IMR-90 (cell line): Measurements from ENCODE around the gene TIPARP. TPM values are rescaled to one million over a fixed set of nuclear protein-coding genes. Genes with fewer than 3 reads are reported as not detected.

Source experiments
- ATAC-seq: fragments of 200-7000 bp; cut with Tn5 transposase; 2 replicates; pipeline ENCODE4 v1.9.1; 2020; ENCODE audit warnings: low read depth, mild to moderate bottlenecking, moderate library complexity
- BruUV-seq: library from RNA; stranded (reverse); fragments of 400-500 nt; replicated peaks from 2 replicates; lab custom pipeline; 2021; lab: Mats Ljungman, UMichigan
- CTCF ChIA-PET: fragments of 300-600 bp; formaldehyde crosslinking; extraction: SDS; loops from one replicate; lab custom pipeline; 2021; ENCODE audit warnings: antibody characterized with exemption; lab: Yijun Ruan, JAX
- POLR2A ChIA-PET: fragments of 300-600 bp; sonication (Branson Sonifier 250); formaldehyde crosslinking; loops from one replicate; lab custom pipeline; 2022; ENCODE audit warnings: antibody characterized with exemption; ENCODE audit not compliant: unreplicated experiment; lab: Charles Lee
- DNase-seq: peaks from one replicate; pipeline ENCODE4 v3.0.0; 2013
- H2AFZ ChIP-seq: replicated peaks from 2 replicates; pipeline ENCODE3; 2013; ENCODE audit warnings: low read length, mild to moderate bottlenecking; ENCODE audit not compliant: poor library complexity
- H2AK5ac ChIP-seq: 2 replicates; pipeline ENCODE4 v1.6.1; 2013; ENCODE audit warnings: low read depth, low read length, inconsistent platforms
- H2AK9ac ChIP-seq: replicated peaks from 2 replicates; pipeline ENCODE3; 2013; ENCODE audit warnings: mild to moderate bottlenecking, low read depth, low read length, moderate library complexity; ENCODE audit not compliant: poor library complexity
- H2BK120ac ChIP-seq: 2 replicates; pipeline ENCODE4 v1.6.1; 2013; ENCODE audit warnings: low read depth, low read length, inconsistent platforms
- H2BK15ac ChIP-seq: 3 replicates; pipeline ENCODE4 v1.6.1; 2013; ENCODE audit warnings: low read depth, low read length, inconsistent platforms
- H2BK20ac ChIP-seq: 2 replicates; pipeline ENCODE4 v1.6.1; 2013; ENCODE audit warnings: low read depth, mild to moderate bottlenecking, inconsistent platforms, low read length, moderate library complexity
- H2BK5ac ChIP-seq: 2 replicates; pipeline ENCODE4 v1.6.1; 2013; ENCODE audit warnings: mild to moderate bottlenecking, low read depth, low read length, inconsistent platforms; ENCODE audit not compliant: poor library complexity, severe bottlenecking
- H3K14ac ChIP-seq: replicated peaks from 2 replicates; pipeline ENCODE4 v1.6.1; 2013; ENCODE audit warnings: low read depth, low read length, inconsistent platforms
- H3K18ac ChIP-seq: 2 replicates; pipeline ENCODE4 v1.6.1; 2013; ENCODE audit warnings: low read depth, low read length, control low read depth
- H3K23ac ChIP-seq: 2 replicates; pipeline ENCODE4 v1.6.1; 2013; ENCODE audit warnings: low read depth, low read length, inconsistent platforms
- H3K27ac ChIP-seq: 2 replicates; pipeline ENCODE4 v1.5.1; 2013; ENCODE audit warnings: mild to moderate bottlenecking, control low read depth, low read length; ENCODE audit not compliant: insufficient read depth
- H3K27me3 ChIP-seq: 2 replicates; pipeline ENCODE4 v1.6.1; 2013; ENCODE audit warnings: low read length; ENCODE audit not compliant: control insufficient read depth, insufficient read depth
- H3K36me3 ChIP-seq: 2 replicates; pipeline ENCODE4 v1.6.1; 2013; ENCODE audit warnings: low read length, mixed read lengths; ENCODE audit not compliant: control insufficient read depth, insufficient read depth
- H3K4ac ChIP-seq: 2 replicates; pipeline ENCODE4 v1.6.1; 2013; ENCODE audit warnings: low read depth, low read length, inconsistent platforms
- H3K4me1 ChIP-seq: 2 replicates; pipeline ENCODE4 v1.6.1; 2013; ENCODE audit warnings: low read length, mixed read lengths; ENCODE audit not compliant: control insufficient read depth, insufficient read depth
- H3K4me2 ChIP-seq: 2 replicates; pipeline ENCODE4 v1.6.1; 2013; ENCODE audit warnings: low read depth, mild to moderate bottlenecking, control low read depth, low read length, moderate library complexity
- H3K4me3 ChIP-seq: 2 replicates; pipeline ENCODE4 v1.5.1; 2013; ENCODE audit warnings: low read depth, mild to moderate bottlenecking, control low read depth, low read length, moderate library complexity; ENCODE audit not compliant: insufficient read depth
- H3K56ac ChIP-seq: 2 replicates; pipeline ENCODE4 v1.6.1; 2013; ENCODE audit warnings: low read length, inconsistent platforms; ENCODE audit not compliant: insufficient read depth; ENCODE audit errors: extremely low read depth
- H3K79me1 ChIP-seq, 2 experiments: 2 replicates each; pipeline ENCODE4 v1.6.1; 2013; ENCODE audit warnings: low read length in 2 of 2, inconsistent platforms in 1 of 2, low read depth in 1 of 2
- H3K9ac ChIP-seq: 2 replicates; pipeline ENCODE4 v1.6.1; 2013; ENCODE audit warnings: low read depth, low read length, control low read depth
- H3K9me1 ChIP-seq: 2 replicates; pipeline ENCODE4 v1.6.1; 2013; ENCODE audit warnings: low read length, inconsistent platforms; ENCODE audit not compliant: insufficient read depth
- H3K9me3 ChIP-seq: 2 replicates; pipeline ENCODE4 v1.6.1; 2013; ENCODE audit warnings: low read length; ENCODE audit not compliant: control insufficient read depth, insufficient read depth
- H4K20me1 ChIP-seq: 2 replicates; pipeline ENCODE4 v1.6.1; 2013; ENCODE audit warnings: low read length, inconsistent platforms; ENCODE audit not compliant: insufficient read depth
- H4K5ac ChIP-seq: 2 replicates; pipeline ENCODE4 v1.6.1; 2013; ENCODE audit warnings: mild to moderate bottlenecking, low read depth, low read length, control low read depth
- H4K8ac ChIP-seq, 2 experiments: 2 replicates each; pipeline ENCODE4 v1.6.1; 2013; ENCODE audit warnings: low read depth in 2 of 2, low read length in 2 of 2, control low read depth in 1 of 2, inconsistent platforms in 1 of 2
- H4K91ac ChIP-seq: 2 replicates; pipeline ENCODE4 v1.6.1; 2013; ENCODE audit warnings: low read depth, low read length, inconsistent platforms; ENCODE audit not compliant: insufficient read depth
- BHLHE40 ChIP-seq: fragments of 150-350 bp; IDR thresholded peaks from 2 replicates; pipeline ENCODE4 v1.6.1; 2016; ENCODE audit warnings: mild to moderate bottlenecking, low read depth, low read length
- CEBPB ChIP-seq: IDR thresholded peaks from 2 replicates; pipeline ENCODE4 v1.6.1; 2012; ENCODE audit warnings: low read depth, low read length, improper control_type of control experiment
- CHD1 ChIP-seq: IDR thresholded peaks from 2 replicates; pipeline ENCODE4 v1.6.1; 2012; ENCODE audit warnings: low read depth, low read length, improper control_type of control experiment
- FOS ChIP-seq: fragments of 150-350 bp; IDR thresholded peaks from 2 replicates; pipeline ENCODE4 v1.6.1; 2016; ENCODE audit warnings: low read depth, low read length
- MAFK ChIP-seq: IDR thresholded peaks from 2 replicates; pipeline ENCODE4 v1.6.1; 2012; ENCODE audit warnings: low read depth, low read length, improper control_type of control experiment
- MAZ ChIP-seq: IDR thresholded peaks from 2 replicates; pipeline ENCODE4 v1.6.1; 2012; ENCODE audit warnings: low read depth, mild to moderate bottlenecking, low read length, improper control_type of control experiment, moderate library complexity, borderline replicate concordance
- MXI1 ChIP-seq: IDR thresholded peaks from 2 replicates; pipeline ENCODE4 v1.6.1; 2012; ENCODE audit warnings: low read depth, mild to moderate bottlenecking, low read length, moderate library complexity, borderline replicate concordance
- NFE2L2 ChIP-seq: fragments of 150-350 bp; IDR thresholded peaks from 2 replicates; pipeline ENCODE4 v1.6.1; 2016; ENCODE audit warnings: low read depth, mild to moderate bottlenecking, low read length
- RAD21 ChIP-seq: IDR thresholded peaks from 2 replicates; pipeline ENCODE4 v1.6.1; 2012; ENCODE audit warnings: low read length, improper control_type of control experiment
- RCOR1 ChIP-seq: IDR thresholded peaks from 2 replicates; pipeline ENCODE4 v1.6.1; 2012; ENCODE audit warnings: mild to moderate bottlenecking, low read length, improper control_type of control experiment; ENCODE audit not compliant: insufficient replicate concordance
- RFX5 ChIP-seq: IDR thresholded peaks from 2 replicates; pipeline ENCODE4 v1.8.0; 2012; ENCODE audit warnings: low read depth, mild to moderate bottlenecking, low read length, moderate library complexity
- SMC3 ChIP-seq: fragments of 150-350 bp; IDR thresholded peaks from 2 replicates; pipeline ENCODE4 v1.6.1; 2016; ENCODE audit warnings: low read depth, mild to moderate bottlenecking, antibody characterized with exemption, low read length, moderate library complexity
- WGBS, 2 experiments: methylation state at CpG; one replicate each; pipeline versions ENCODE4 v1.1.5 to v1.1.7; 2013; ENCODE audit warnings: missing lambda C conversion rate in 2 of 2; ENCODE audit not compliant: insufficient read length in 1 of 2; ENCODE audit errors: extremely low coverage in 2 of 2; 5-methylcytosine and 5-hydroxymethylcytosine counted together
- dilution Hi-C: fragments of 300-500 bp; cut with HindIII; formaldehyde crosslinking; loops from one replicate; pipeline ENCODE4 v1.14.3; 2018; ENCODE audit warnings: low sequenced_read_pairs; ENCODE audit not compliant: unreplicated experiment
- in situ Hi-C: fragments of 300-500 bp; cut with MboI; formaldehyde crosslinking; loops from 3 replicates; pipeline ENCODE4 v1.14.3; 2019; ENCODE audit warnings: low sequenced_read_pairs, inconsistent platforms, mixed read lengths
- intact Hi-C: fragments of 100-400 bp; cut with micrococcal nuclease; formaldehyde crosslinking; loops from 2 replicates; pipeline ENCODE4 v1.10.0; 2022
- polyA plus RNA-seq, 3 experiments: library from polyadenylated mRNA; depleted of rRNA; stranded (reverse); fragments of >200 nt; gene quantifications; 2 replicates each; pipeline ENCODE4 v1.2.3, GENCODE V29; 2012; ENCODE audit warnings: low replicate concordance in 1 of 3
- total RNA-seq: library from RNA; depleted of rRNA; stranded (reverse); fragments of >200 nt; gene quantifications from 2 replicates; pipeline ENCODE4 v1.2.3, GENCODE V29; 2012
- TF ChIP-seq, protein P1 (sequence below): fragments of 150-350 bp; IDR thresholded peaks from 2 replicates; pipeline ENCODE4 v1.6.1; 2016; ENCODE audit warnings: low read depth, mild to moderate bottlenecking, low read length, moderate library complexity, borderline replicate concordance
- TF ChIP-seq, protein P2 (sequence below): fragments of 150-350 bp; IDR thresholded peaks from 2 replicates; pipeline ENCODE4 v1.6.1; 2017; ENCODE audit warnings: mild to moderate bottlenecking, antibody characterized with exemption, low read length, low read depth
- TF ChIP-seq, protein P3 (sequence below): conservative IDR thresholded peaks from 2 replicates; pipeline ENCODE4 v1.5.1; 2012; ENCODE audit warnings: mild to moderate bottlenecking, low read depth, low read length, improper control_type of control experiment

Gene TIPARP
- total and polyA plus RNA-seq, 2 of the 4 experiments (the other 2 are of a cell fraction), result 12.6 to 70.8 TPM

DNA sequence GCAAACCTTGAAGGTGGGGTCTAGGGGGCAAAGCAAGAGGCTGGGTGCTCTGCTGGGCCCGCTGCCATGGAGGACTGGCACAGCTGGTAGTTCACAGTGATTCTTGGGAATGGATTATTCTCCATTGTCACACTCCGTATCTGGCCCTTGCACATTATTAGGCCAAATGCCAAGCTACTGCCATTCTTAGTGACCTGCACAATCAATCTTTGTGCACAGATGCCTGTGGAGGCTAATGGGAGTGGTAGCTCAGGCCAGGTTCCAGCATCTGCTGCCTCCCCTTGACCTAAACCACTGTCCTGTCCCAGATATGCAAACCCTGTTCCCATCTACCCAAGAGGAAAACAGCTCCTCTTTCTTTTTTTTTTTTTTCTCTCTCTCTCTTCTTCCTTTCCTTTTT is 67.5 kb downstream of the TIPARP start:
- Histone ChIP-seq H2AFZ (no peak overlapping the region), H2AK5ac (no peak overlapping the region), H2BK5ac (no peak overlapping the region), H2BK15ac (no peak overlapping the region), H3K4ac (no peak overlapping the region), H4K8ac (no peak overlapping the region; a peak in 1 of 4 replicates), H4K91ac (no peak overlapping the region), H2BK20ac (no peak overlapping the region), H3K9ac (no peak overlapping the region), H3K14ac (no peak overlapping the region), H3K23ac (no peak overlapping the region), H2AK9ac (no peak overlapping the region), H3K27ac (no peak overlapping the region), H3K9me1 (no peaks in the 10 kb centered on the region), H3K27me3 (no peaks in the 10 kb centered on the region), H3K4me1 (0 out of 2 replicates have a peak, but pooled peaks cover 2% of the 10 kb centered on the region), H3K56ac (no peak overlapping the region), H3K4me2 (no peak overlapping the region), H4K5ac (no peak overlapping the region), H3K18ac (no peak overlapping the region), H2BK120ac (no peak overlapping the region), H4K20me1 (no peaks in the 10 kb centered on the region), H3K9me3 (no peaks in the 10 kb centered on the region), H3K36me3 (no peaks in the 10 kb centered on the region), H3K79me1 (no peaks in the 10 kb centered on the region), H3K4me3 (no peak overlapping the region)
- ATAC-seq (no peak), DNase-seq (no peak)
- BruUV-seq, result no TSS peak
- TF ChIP-seq CEBPB (no peak), SMC3 (no peak), CHD1 (no peak), RAD21 (no peak), RFX5 (no peak), MAFK (no peak), BHLHE40 (no peak), FOS (no peak), MXI1 (no peak), RCOR1 (no peak), MAZ (no peak), NFE2L2 (no peak)
- TF ChIP-seq, protein P1, sequence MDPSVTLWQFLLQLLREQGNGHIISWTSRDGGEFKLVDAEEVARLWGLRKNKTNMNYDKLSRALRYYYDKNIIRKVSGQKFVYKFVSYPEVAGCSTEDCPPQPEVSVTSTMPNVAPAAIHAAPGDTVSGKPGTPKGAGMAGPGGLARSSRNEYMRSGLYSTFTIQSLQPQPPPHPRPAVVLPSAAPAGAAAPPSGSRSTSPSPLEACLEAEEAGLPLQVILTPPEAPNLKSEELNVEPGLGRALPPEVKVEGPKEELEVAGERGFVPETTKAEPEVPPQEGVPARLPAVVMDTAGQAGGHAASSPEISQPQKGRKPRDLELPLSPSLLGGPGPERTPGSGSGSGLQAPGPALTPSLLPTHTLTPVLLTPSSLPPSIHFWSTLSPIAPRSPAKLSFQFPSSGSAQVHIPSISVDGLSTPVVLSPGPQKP, result no peak
- TF ChIP-seq, protein P2, sequence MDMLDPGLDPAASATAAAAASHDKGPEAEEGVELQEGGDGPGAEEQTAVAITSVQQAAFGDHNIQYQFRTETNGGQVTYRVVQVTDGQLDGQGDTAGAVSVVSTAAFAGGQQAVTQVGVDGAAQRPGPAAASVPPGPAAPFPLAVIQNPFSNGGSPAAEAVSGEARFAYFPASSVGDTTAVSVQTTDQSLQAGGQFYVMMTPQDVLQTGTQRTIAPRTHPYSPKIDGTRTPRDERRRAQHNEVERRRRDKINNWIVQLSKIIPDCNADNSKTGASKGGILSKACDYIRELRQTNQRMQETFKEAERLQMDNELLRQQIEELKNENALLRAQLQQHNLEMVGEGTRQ, result no peak
- TF ChIP-seq, protein P3, sequence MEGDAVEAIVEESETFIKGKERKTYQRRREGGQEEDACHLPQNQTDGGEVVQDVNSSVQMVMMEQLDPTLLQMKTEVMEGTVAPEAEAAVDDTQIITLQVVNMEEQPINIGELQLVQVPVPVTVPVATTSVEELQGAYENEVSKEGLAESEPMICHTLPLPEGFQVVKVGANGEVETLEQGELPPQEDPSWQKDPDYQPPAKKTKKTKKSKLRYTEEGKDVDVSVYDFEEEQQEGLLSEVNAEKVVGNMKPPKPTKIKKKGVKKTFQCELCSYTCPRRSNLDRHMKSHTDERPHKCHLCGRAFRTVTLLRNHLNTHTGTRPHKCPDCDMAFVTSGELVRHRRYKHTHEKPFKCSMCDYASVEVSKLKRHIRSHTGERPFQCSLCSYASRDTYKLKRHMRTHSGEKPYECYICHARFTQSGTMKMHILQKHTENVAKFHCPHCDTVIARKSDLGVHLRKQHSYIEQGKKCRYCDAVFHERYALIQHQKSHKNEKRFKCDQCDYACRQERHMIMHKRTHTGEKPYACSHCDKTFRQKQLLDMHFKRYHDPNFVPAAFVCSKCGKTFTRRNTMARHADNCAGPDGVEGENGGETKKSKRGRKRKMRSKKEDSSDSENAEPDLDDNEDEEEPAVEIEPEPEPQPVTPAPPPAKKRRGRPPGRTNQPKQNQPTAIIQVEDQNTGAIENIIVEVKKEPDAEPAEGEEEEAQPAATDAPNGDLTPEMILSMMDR, result no peak
- intact Hi-C loops, result no loop called here
- CTCF ChIA-PET, result no interaction called here
- WGBS, 2 experiments, result no CpG with 5 or more reads among the region's 2 CpGs
- POLR2A ChIA-PET, result interaction anchor here (0.6 kb wide), 1 partner anchor 1445 kb away, joined by 4 read pairs; no protein-coding TSS in a partner anchor
- in situ Hi-C loops, result no loop called here
- dilution Hi-C loops, result no loop called here
